Prostate gland (tissue), 2 donors: ENCODE results near the gene SLC39A11.

ENCODE experiments used
- POLR2A ChIP-seq: fragments of 450-650 bp; IDR thresholded peaks from one replicate; pipeline ENCODE4 v1.6.1; 2016; ENCODE audit warnings: antibody characterized with exemption, mild to moderate bottlenecking
- TF ChIP-seq, protein P1 (sequence below), 4 experiments: fragments of 200-600 bp in 2 of 4; fragments of 450-650 bp in 2 of 4; sonication (generic) in 2 of 4; IDR thresholded peaks; 1 replicate in 3 of 4; 2 replicates in 1 of 4; pipeline ENCODE4 v1.5.1; 2016 to 2019; ENCODE audit warnings: antibody characterized with exemption in 4 of 4, mild to moderate bottlenecking in 2 of 4, moderate library complexity in 2 of 4

DNA sequence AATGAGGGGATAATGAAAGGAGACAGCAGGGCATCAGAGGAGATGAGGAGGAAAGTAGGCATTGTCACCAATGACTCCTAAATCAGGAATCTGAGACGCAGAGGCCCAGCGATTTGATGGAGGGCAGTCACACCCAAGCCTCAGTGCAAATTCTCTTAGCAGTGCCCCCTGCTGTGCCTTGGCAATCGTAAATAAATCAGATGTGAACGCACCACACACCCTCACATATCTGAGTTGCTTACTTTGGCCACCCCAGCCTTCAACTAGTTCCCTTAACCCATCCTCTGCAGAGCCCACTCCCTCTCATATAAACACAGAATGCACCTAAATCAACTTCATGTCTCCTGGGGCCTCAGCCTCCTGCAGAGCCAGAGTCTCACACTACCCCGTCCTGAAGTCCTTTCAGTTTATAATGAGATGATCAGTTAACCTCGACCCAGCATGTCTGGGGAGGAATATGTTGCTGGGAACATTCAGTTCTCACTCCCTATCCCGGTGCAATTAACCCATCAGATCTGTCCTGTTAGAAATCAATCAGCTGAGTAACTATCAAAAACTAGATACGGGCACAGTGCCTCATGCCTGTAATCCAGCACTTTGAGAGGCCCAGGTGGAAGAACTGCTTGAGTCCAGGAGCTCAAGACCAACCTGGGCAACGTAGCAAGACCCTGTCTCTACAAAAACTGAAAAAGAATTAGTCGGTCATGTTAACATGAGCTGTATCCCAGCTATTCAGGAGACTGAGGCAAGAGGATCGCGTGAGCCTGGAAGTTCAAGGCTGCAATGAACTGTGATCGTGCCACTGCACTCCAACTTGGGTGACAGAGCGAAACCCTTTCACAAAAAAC is 78.4 kb downstream of the SLC39A11 start:
- TF ChIP-seq, protein P1, sequence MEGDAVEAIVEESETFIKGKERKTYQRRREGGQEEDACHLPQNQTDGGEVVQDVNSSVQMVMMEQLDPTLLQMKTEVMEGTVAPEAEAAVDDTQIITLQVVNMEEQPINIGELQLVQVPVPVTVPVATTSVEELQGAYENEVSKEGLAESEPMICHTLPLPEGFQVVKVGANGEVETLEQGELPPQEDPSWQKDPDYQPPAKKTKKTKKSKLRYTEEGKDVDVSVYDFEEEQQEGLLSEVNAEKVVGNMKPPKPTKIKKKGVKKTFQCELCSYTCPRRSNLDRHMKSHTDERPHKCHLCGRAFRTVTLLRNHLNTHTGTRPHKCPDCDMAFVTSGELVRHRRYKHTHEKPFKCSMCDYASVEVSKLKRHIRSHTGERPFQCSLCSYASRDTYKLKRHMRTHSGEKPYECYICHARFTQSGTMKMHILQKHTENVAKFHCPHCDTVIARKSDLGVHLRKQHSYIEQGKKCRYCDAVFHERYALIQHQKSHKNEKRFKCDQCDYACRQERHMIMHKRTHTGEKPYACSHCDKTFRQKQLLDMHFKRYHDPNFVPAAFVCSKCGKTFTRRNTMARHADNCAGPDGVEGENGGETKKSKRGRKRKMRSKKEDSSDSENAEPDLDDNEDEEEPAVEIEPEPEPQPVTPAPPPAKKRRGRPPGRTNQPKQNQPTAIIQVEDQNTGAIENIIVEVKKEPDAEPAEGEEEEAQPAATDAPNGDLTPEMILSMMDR (IDR thresholded peaks at IDR 0.05): no peak
- no peak for TF ChIP-seq POLR2A
